A204.1 (cell line): ENCODE measurements around the gene RPP25L.

ENCODE experiments used
- FAIRE-seq: peaks from 2 replicates; lab custom pipeline; 2012; peaks lifted over from hg19 to GRCh38; lab: Jason Lieb, UNC

RPP25L gene

GRCh38 chr9:34585946-34586669 is 25.8 kb downstream of the RPP25L start:
- no peak for FAIRE-seq

DNA sequence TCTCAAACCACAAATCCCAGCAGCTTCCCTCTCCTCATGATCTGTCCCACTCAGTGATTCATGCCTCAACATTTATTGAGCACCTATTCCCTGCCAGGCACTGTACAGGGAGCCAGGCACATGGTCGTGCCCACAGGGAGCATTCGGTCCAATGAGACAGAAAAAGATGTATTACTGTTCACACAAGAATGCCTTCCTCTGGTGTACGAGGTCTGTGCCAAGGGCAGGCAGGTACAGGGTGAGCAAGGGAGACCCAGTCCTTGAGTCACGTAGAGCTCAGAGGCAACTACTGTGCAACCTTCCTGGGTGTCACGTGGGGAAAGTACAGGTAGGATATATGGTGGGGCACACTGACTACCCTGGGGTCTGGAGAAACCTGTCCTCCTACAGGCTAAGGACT is 26.9 kb downstream of the RPP25L start:
- FAIRE-seq: no peak

- no peak for FAIRE-seq
These were observed 29.1 kb downstream of the RPP25L start for GRCh38 chr9:34582787-34583186.

GRCh38 chr9:34581318-34581717 is 30.6 kb downstream of the RPP25L start:
- FAIRE-seq: no peak

DNA sequence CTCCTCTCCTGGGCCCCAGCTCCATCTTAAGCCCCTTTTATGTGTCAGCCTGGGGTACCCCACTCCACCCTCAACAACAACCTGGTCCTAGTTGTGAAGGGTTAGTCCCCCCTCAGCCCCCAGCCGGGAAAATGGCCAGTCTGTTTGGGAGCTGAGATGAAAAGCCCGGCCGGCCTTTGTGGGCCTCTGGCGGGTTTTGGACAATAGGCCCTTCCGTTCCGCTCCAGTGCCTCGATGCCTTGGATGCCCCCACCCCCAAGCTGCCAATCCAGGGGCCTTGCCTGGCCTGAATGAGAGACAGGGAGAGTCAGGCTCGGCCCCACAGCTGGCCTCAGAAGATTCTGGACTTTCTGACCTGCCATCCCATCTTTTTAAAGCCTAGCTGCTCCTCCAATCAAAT is 31.5 kb downstream of the RPP25L start:
- FAIRE-seq: no peak

DNA sequence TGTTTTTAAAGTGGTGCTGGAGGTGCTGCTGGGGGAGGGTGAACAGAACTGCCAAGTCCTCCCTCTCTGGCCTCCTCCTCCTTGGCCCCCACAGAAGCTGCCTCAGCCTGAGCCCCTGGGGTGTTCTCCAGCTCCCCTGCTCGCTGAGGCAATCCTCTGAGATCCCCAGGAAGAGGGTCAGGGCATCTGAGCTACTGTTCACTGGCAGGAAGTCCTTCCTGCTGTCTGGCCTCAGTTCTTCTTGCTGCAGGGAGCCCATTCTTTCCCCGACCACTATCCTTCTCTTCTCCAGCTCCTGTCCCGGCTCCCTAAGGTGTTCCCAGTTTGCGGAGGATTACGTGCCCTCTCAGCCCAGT is 32.1 kb downstream of the RPP25L start:
- FAIRE-seq: no peak

- no peak for FAIRE-seq
These were observed 32.6 kb downstream of the RPP25L start for GRCh38 chr9:34579104-34579807.

GRCh38 chr9:34578241-34579103 is 33.4 kb downstream of the RPP25L start:
- FAIRE-seq: no peak

DNA sequence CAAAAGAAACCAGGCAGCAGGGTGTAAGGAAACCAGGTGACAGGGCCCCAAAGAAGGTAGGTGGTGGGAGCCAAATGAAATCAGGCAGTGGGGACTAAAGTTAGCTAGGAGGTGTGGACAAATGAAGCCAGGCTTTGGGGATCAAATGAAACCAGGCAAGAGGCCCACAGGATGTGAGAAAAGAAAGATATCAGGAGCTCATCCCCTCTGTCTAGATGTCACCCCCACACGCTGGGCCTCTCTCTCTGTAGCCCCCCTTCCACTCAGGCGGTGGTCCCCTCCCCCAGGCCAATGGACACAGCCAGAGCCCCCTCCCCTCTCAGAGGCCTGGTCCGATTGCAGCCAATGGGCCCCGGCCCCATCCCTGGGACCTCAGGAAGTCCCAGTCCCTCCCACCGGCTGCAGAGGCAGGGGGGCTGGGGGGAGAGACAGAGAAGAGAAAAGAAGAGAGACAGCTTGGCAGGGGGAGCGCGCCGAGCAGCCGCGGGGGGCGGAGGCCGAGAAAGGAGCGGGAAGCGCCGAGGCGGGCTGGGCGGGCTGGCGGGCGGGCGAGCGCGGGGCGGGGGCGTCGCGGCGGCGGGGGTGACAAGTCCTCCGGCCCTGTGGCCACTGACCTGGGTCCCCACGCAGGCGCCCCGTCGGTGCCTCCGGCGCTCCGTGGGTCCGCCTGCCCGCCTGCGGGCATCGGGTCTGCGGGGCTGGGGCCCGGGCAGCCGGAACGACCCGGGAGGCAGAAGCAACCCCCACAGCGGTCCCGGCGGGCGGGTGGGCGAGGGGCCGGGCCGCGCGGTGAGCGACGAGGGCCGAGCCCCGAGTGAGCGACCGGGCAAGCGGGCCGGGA is 34.3 kb downstream of the RPP25L start:
- FAIRE-seq: no peak

DNA sequence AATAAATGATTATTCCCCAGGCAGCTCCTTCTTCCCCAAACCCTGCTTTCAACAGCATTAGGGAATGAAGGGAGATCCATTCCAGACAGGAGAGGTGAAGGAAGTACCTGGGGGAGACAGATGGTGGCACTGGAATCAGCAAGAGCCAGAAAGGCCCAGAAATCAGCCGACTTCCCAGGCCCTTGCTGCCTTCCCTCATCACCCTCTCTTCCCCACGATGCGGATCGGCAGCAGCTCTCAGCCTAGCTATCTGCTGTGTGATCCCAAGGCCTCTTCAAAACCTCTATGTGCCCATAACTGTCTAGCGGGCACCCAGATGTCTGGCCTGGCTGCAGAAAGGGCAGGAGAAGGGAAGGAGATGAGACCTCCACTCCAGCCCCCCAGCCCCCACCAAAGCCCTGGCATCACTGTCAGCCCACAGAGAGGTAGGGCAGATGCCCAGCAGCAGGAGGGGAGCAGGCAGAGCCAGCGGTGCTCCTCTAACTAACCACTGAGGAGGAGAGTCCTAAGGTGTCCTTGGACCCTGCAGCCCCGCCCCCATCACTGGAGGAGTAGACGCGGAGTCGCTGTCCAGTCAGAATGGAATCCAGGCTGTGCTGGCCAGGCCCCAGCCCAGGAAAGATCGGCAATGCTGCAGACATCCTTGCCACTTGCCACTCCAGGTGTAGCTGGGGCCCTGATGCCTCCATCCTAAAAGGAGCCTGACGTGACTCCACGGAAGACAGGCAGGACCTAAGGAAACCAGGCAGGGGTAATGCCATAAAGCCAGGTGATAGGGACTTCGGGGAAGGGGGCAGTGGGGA is 35.1 kb downstream of the RPP25L start:
- no peak for FAIRE-seq

- no peak for FAIRE-seq
These were observed 35.9 kb downstream of the RPP25L start for GRCh38 chr9:34575862-34576596.

DNA sequence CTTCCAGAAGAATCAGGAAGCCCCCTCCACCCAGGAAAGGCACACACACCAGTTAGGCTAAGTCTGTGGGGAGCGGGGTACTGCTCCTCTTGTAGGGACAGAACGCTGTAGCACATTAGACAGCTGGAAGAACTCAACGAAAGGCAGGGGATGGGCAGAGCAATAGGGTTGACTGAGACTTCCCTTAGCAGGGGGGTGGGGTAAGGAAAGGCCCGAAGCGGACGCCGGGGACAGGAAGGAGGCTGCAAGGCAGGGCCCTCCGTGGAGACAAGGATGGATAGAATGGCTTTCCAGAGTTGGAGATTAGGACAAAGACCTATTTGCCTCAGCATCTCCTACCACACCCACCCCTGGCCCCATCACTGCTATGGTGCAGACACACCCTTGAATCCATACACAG is 36.7 kb downstream of the RPP25L start:
- FAIRE-seq: no peak

DNA sequence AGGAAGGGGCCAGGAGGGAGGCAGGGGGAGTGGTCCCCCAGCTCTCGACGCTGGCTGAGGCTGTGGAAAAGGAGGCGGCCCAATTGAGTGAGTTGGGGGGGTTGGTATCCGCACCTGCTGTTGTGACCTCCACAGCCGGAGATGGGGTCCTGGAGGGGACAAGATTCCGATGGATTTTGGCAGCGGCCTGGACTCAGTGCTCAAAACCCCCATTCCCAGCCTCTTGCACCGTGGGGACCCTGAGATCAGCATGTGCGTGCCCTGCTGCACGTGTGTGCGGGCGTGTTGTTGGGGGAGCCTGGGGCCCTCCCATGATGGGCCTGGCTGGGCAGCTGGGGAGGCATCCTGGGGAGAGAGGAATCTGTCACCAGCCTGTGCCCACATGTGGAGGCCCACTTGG is 37.3 kb downstream of the RPP25L start:
- no peak for FAIRE-seq

DNA sequence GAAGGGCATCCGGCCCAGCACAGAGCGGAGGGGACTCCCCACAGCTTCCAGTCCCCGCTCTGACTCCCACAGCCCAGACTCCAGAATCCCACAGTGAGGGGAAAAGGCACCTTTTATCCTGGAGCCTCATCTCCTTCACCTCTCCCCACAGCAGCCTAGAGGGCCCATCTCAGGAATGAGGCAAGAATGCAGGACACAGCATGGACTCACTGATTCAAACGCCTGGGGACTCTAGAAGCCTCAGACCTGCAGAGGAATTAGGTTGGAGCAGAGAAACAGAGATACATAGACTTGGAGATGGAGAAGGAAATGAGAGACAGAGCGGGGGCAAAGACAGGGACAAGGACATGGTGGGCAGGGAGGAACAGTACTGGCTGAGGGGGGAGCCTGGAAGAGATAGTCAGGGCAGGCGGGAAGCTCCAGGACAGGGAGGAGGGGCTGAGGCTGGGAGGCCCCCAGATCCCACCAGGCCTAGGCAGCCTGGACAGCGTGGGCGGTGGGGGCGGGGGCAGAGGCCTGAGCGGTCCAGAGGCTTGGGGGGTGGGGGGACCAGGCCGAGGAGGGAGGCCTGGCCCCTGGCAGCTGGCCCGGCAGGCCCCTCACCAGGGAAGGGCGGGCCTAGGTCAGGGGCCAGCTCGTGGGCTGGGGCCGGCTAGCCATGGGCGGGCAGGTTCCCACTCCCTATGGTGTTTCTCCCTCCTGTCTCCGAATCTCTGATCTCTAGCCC is 38.1 kb downstream of the RPP25L start:
- no peak for FAIRE-seq

GRCh38 chr9:34572628-34573027 is 39.3 kb downstream of the RPP25L start:
- no peak for FAIRE-seq

DNA sequence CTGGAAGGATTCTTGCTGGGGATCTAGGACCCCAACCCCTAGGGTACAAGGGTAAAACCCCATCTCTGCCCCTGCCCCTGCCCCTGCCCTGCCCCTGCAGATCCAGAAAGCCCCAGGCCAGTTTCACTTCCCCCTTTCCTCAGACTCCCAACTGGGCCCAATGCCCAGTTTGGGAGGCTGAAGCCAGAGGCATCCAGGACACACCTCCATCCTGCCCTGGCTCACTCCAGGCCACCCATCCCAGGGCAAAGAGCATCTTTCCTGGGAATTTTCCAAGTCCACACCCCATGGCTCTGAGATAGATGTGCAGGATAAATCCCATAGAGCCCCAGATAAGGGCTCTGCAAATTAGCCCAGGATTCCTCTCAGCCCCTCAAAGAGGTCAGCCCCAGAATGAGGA is 39.8 kb downstream of the RPP25L start:
- FAIRE-seq: no peak

DNA sequence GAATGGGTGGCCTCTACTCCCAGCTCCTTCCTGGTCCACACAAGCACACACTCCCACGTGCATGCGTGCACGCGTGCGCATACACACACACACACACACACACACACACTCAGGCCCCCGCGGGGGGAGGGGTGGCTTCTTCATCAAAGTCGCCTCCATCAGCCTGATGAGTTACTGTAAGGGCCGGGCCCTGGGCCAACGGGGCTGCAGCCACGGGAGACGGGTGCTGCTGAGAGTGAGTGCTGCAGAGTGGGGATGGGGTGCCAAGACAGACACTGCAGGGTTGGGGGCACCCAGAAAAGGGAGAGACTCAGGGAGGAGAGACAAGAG is 40.5 kb downstream of the RPP25L start:
- no peak for FAIRE-seq

GRCh38 chr9:34570809-34571480 is 41.0 kb downstream of the RPP25L start:
- FAIRE-seq: no peak

- FAIRE-seq: no peak
These were observed 41.5 kb downstream of the RPP25L start for GRCh38 chr9:34570376-34570775.

GRCh38 chr9:34568774-34569173 is 43.1 kb downstream of the RPP25L start:
- FAIRE-seq: no peak
